GM12878 (cell line): ENCODE results near the gene CHP1. TPM values are rescaled to one million over a fixed set of nuclear protein-coding genes. Genes with fewer than 3 reads are reported as not detected.
A peak's percentile ranks its signal among the peaks of the same experiment; 100 is the strongest.

ENCODE experiments used
- ATAC-seq: fragments of 200-7000 bp; cut with Tn5 transposase; 3 replicates; pipeline ENCODE4 v1.9.1; 2020; ENCODE audit warnings: mild to moderate bottlenecking, moderate library complexity
- BruUV-seq: library from RNA; stranded (reverse); fragments of 400-500 nt; replicated peaks from 2 replicates; lab custom pipeline; 2021; lab: Mats Ljungman, UMichigan
- CTCF ChIA-PET: fragments of 300-600 bp; sonication (Branson Sonifier 250); formaldehyde crosslinking; extraction: SDS; loops from one replicate; lab custom pipeline; 2021; ENCODE audit warnings: inconsistent platforms; lab: Yijun Ruan, JAX
- POLR2A ChIA-PET: fragments of 350-600 bp; formaldehyde crosslinking; extraction: SDS; loops from one replicate; lab custom pipeline; 2021; ENCODE audit warnings: inconsistent platforms; lab: Charles Lee
- RAD21 ChIA-PET: fragments of 300-600 bp; sonication (Branson Sonifier 250); formaldehyde crosslinking; loops from one replicate; lab custom pipeline; 2023; ENCODE audit warnings: antibody characterized with exemption; ENCODE audit not compliant: unreplicated experiment; lab: Charles Lee
- SMC1A ChIA-PET: fragments of 300-600 bp; sonication (Branson Sonifier 250); formaldehyde crosslinking; loops from one replicate; lab custom pipeline; 2023; ENCODE audit not compliant: unreplicated experiment, uncharacterized antibody; lab: Charles Lee
- DNase-seq: peaks from one replicate; pipeline ENCODE4 v3.0.0-alpha.2; 2011; ENCODE audit warnings: low read depth, low spot score
- FAIRE-seq: peaks from 3 replicates; lab custom pipeline; 2011; peaks lifted over from hg19 to GRCh38; lab: Jason Lieb, UNC
- H2AFZ ChIP-seq: 2 replicates; pipeline ENCODE4 v1.6.0; 2011; ENCODE audit warnings: low read depth, low read length, control low read depth; ENCODE audit not compliant: control insufficient read depth
- H3K27ac ChIP-seq: 2 replicates; pipeline ENCODE4 v1.5.1; 2011; ENCODE audit warnings: control low read depth; ENCODE audit not compliant: control insufficient read depth, insufficient read depth
- H3K27me3 ChIP-seq, 2 experiments: replicated peaks in 1 of 2; 2 replicates each; pipeline versions ENCODE4 v1.6.0 to v1.6.1; 2011; ENCODE audit warnings: low read length in 1 of 2; ENCODE audit not compliant: control insufficient read depth in 2 of 2, insufficient read depth in 2 of 2
- H3K36me3 ChIP-seq, 2 experiments: 2 replicates each; pipeline ENCODE4 v1.5.1; 2011; ENCODE audit warnings: low read length in 1 of 2; ENCODE audit not compliant: control insufficient read depth in 2 of 2, insufficient read depth in 2 of 2
- H3K4me1 ChIP-seq: 2 replicates; pipeline ENCODE4 v1.6.1; 2011; ENCODE audit warnings: mild to moderate bottlenecking, low read length, moderate library complexity, mixed read lengths; ENCODE audit not compliant: control insufficient read depth, insufficient read depth
- H3K4me2 ChIP-seq: 2 replicates; pipeline ENCODE4 v1.6.0; 2011; ENCODE audit warnings: control low read depth; ENCODE audit not compliant: control insufficient read depth, insufficient read depth
- H3K4me3 ChIP-seq: fragments of 200-600 bp; sonication (generic); 2 replicates; pipeline ENCODE4 v1.5.1; 2016
- H3K79me2 ChIP-seq: 2 replicates; pipeline ENCODE4 v1.6.0; 2011; ENCODE audit warnings: low read length; ENCODE audit not compliant: control insufficient read depth, insufficient read depth
- H3K9ac ChIP-seq: 2 replicates; pipeline ENCODE4 v1.8.0; 2011; ENCODE audit warnings: low read length, control low read depth, mixed read lengths; ENCODE audit not compliant: control insufficient read depth, insufficient read depth
- H3K9me3 ChIP-seq: replicated peaks from 3 replicates; pipeline ENCODE4 v1.5.1; 2011; ENCODE audit warnings: mild to moderate bottlenecking, low read length; ENCODE audit not compliant: control insufficient read depth, insufficient read depth
- H4K20me1 ChIP-seq: 2 replicates; pipeline ENCODE4 v1.6.0; 2011; ENCODE audit not compliant: control insufficient read depth, insufficient read depth
- DPF2 ChIP-seq: fragments of 450-650 bp; IDR thresholded peaks from 2 replicates; pipeline ENCODE4 v1.6.1; 2017; ENCODE audit warnings: mild to moderate bottlenecking
- ETV6 ChIP-seq, 2 experiments: fragments of 450-650 bp in 1 of 2; IDR thresholded peaks in 1 of 2; conservative IDR thresholded peaks in 1 of 2; 2 replicates each; pipeline ENCODE4 v1.6.1; 2014; ENCODE audit warnings: antibody characterized with exemption in 1 of 2, borderline replicate concordance in 1 of 2, low read depth in 1 of 2, mild to moderate bottlenecking in 1 of 2, moderate library complexity in 1 of 2
- POU2F2 ChIP-seq: IDR thresholded peaks from 3 replicates; pipeline ENCODE4 v1.6.1; 2011; ENCODE audit warnings: low read depth, mild to moderate bottlenecking, low read length, borderline replicate concordance
- RUNX3 ChIP-seq: IDR thresholded peaks from 2 replicates; pipeline ENCODE4 v1.6.1; 2012; ENCODE audit warnings: low read length, inconsistent platforms
- WGBS: methylation state at CpG from one replicate; pipeline ENCODE4 v1.1.6; 2016; ENCODE audit warnings: low lambda C conversion rate; ENCODE audit not compliant: insufficient replicate concordance, insufficient coverage; ENCODE audit errors: missing lambda C conversion rate; 5-methylcytosine and 5-hydroxymethylcytosine counted together
- in situ Hi-C: fragments of 300-500 bp; cut with MboI; formaldehyde crosslinking; loops from 9 replicates; pipeline ENCODE4 v1.14.3; 2018; ENCODE audit warnings: mixed read lengths
- intact Hi-C: fragments of 100-400 bp; cut with micrococcal nuclease; formaldehyde crosslinking; loops from one replicate; pipeline ENCODE4 v1.14.2; 2022; ENCODE audit not compliant: unreplicated experiment
- polyA plus RNA-seq, 11 experiments: library from polyadenylated mRNA; depleted of rRNA in 4 of 11; unstranded in 6 of 11; stranded (reverse) in 5 of 11; fragments of >200 nt; fragmentation: Nextera tagmentation in 4 of 11; fragmentation: Illumina TruSeq in 1 of 11; extraction: Ambion mirVana in 4 of 11; extraction: Trizol in 1 of 11; gene quantifications; 1 replicate in 1 of 11; 2 replicates in 10 of 11; pipeline versions ENCODE4 v1.2.1 to v1.2.3, GENCODE V29; 2011 to 2016; ENCODE audit warnings: inconsistent platforms in 2 of 11, missing spikeins in 2 of 11, low read depth in 1 of 11
- total RNA-seq, 4 experiments: library from RNA; depleted of rRNA in 3 of 4; stranded (reverse); fragments of >200 nt in 3 of 4; fragmentation: Illumina TruSeq in 1 of 4; extraction: Trizol in 1 of 4; gene quantifications; 2 replicates each; pipeline versions ENCODE4 v1.2.1 to v1.2.3, GENCODE V29; 2013 to 2021

CHP1 gene
- total and polyA plus RNA-seq, 10 of the 15 experiments (the other 5 are each of a cell fraction or from before 2014, with no cell fraction given): 25.7 to 45.9 (median 39.1) TPM

GRCh38 chr15:41207687-41208448 is 23.2 kb upstream of the CHP1 start:
- CTCF ChIA-PET: no interaction called here
- Histone ChIP-seq H3K79me2 (no peaks in the 10 kb centered on the region), H3K36me3 (no peaks in the 10 kb centered on the region), H3K9me3 (no peaks in the 10 kb centered on the region), H3K4me1 (no peaks in the 10 kb centered on the region), H3K4me3 (no peak overlapping the region), H3K27me3 (no peaks in the 10 kb centered on the region), H3K27ac (no peak overlapping the region), H3K4me2 (no peak overlapping the region), H2AFZ (no peak overlapping the region; the same call in 1 of the 2 replicates), H3K9ac (no peak overlapping the region)
- FAIRE-seq (no peak), ATAC-seq (no peak), DNase-seq (no peak)
- intact Hi-C loops: no loop called here
- POLR2A ChIA-PET: interaction anchor here (0.6 to 1.3 kb wide), 4 partner anchors 10 to 189 kb away, joined by 3 to 9 read pairs (median 5); partner anchors contain the start of genes NUSAP1 and OIP5
- RAD21 ChIA-PET: interaction anchor here (0.8 kb wide), 1 partner anchor 24 kb away, joined by 3 read pairs; no protein-coding TSS in a partner anchor
- no TSS peak for BruUV-seq
- WGBS: 69% methylated on average over 4 of the region's 5 CpGs
- SMC1A ChIA-PET: no interaction called here
- in situ Hi-C loops: no loop called here
- TF ChIP-seq RUNX3 (peak; percentile 52), DPF2 (no peak), POU2F2 (no peak)
- TF ChIP-seq, all 136 proteins: peak for 1
- H4K20me1 ChIP-seq: no peaks in the 10 kb centered on the region

GRCh38 chr15:41215708-41216107 is 15.4 kb upstream of the CHP1 start:
- ChIA-PET RAD21 (no interaction called here), SMC1A (no interaction called here), POLR2A (interaction anchor here (0.5 kb wide), 1 partner anchor 38 kb away, joined by 4 read pairs; no protein-coding TSS in a partner anchor)
- ATAC-seq: no peak
- FAIRE-seq: no peak
- Histone ChIP-seq H3K27me3 (peaks cover 0 to 4% of the 10 kb centered on the region in 2 experiments; a peak in 2 of 4 replicates), H3K9me3 (no peaks in the 10 kb centered on the region), H3K36me3 (no peaks in the 10 kb centered on the region), H3K27ac (no peak overlapping the region), H3K79me2 (no peaks in the 10 kb centered on the region), H3K4me2 (no peak overlapping the region), H2AFZ (no peak overlapping the region)
- no peak for DNase-seq
- no TSS peak for BruUV-seq
- 83% methylated on average over 2 of the region's 2 CpGs for WGBS
- intact Hi-C loops: no loop called here
- TF ChIP-seq ETV6 (conservative IDR thresholded peaks at IDR 0.05 in 1 of 2, IDR thresholded peaks at IDR 0.05 in 1 of 2; ENCODE audit: borderline replicate concordance in 1 of 2, low read depth in 1 of 2): no peak
- TF ChIP-seq, all 136 proteins: peak for 0
- CTCF ChIA-PET: no interaction called here
- in situ Hi-C loops: no loop called here
- H3K4me3 ChIP-seq: no peak overlapping the region
- H3K9ac ChIP-seq: no peak overlapping the region
- H4K20me1 ChIP-seq: no peaks in the 10 kb centered on the region
- H3K4me1 ChIP-seq: no peaks in the 10 kb centered on the region
